Stomach (tissue), 9 donors: ENCODE data around the gene FRG2B. TPM values are rescaled to one million over a fixed set of nuclear protein-coding genes. Genes with fewer than 3 reads are reported as not detected.
"Not testable (repeated sequence)": the region's sequence is repeated elsewhere in the genome, so short reads cannot be mapped to it uniquely, and the experiment has no call there.

Source experiments
- DNase-seq, 2 donors: peaks; one replicate each; pipeline versions ENCODE4 v3.0.0 to v3.0.0-alpha.2; 2013 to 2019
- H3K27ac ChIP-seq, 5 donors: fragments of 200-600 bp in 4 of 5; sonication (generic) in 4 of 5; one replicate each; pipeline ENCODE4 v1.5.1; 2013 to 2019; ENCODE audit warnings: mild to moderate bottlenecking in 1 of 5, moderate library complexity in 1 of 5
- H3K27me3 ChIP-seq, 3 donors: fragments of 200-600 bp; sonication (generic); one replicate each; pipeline ENCODE4 v1.5.1; 2017 to 2019; ENCODE audit warnings: mixed run types in 1 of 3
- H3K36me3 ChIP-seq, 4 donors: fragments of 200-600 bp; sonication (generic); 1 replicate in 3 of 4; 2 replicates in 1 of 4; pipeline ENCODE4 v1.5.1; 2016 to 2019
- H3K4me1 ChIP-seq, 4 donors: fragments of 200-600 bp; sonication (generic); one replicate each; pipeline ENCODE4 v1.5.1; 2016 to 2019
- H3K4me3 ChIP-seq, 4 donors: fragments of 200-600 bp; sonication (generic) in 3 of 4; one replicate each; pipeline ENCODE4 v1.5.1; 2016 to 2019; ENCODE audit warnings: mild to moderate bottlenecking in 1 of 4
- H3K9me3 ChIP-seq, 4 donors: fragments of 200-600 bp; sonication (generic); one replicate each; pipeline ENCODE4 v1.5.1; 2016 to 2019
- EP300 ChIP-seq: sonication (generic); formaldehyde crosslinking; IDR thresholded peaks from one replicate; pipeline ENCODE4 v1.6.1; 2017; ENCODE audit warnings: antibody characterized with exemption
- POLR2A ChIP-seq, 4 donors: fragments of 450-650 bp; IDR thresholded peaks; one replicate each; pipeline ENCODE4 v1.6.1; 2016; ENCODE audit warnings: antibody characterized with exemption in 4 of 4, control low read depth in 2 of 4, mild to moderate bottlenecking in 1 of 4, moderate library complexity in 1 of 4
- POLR2AphosphoS5 ChIP-seq, 3 donors: sonication (generic); formaldehyde crosslinking; IDR thresholded peaks; one replicate each; pipeline ENCODE4 v1.6.1; 2016; ENCODE audit warnings: antibody characterized with exemption in 3 of 3
- WGBS, 5 donors: extraction: QIAGEN DNeasy Blood & Tissue Kit in 3 of 5; methylation state at CpG; one replicate each; pipeline versions ENCODE4 v1.1.5 to v1.1.7; 2013 to 2018; 5-methylcytosine and 5-hydroxymethylcytosine counted together
- intact Hi-C: fragments of 100-400 bp; cut with DNase I; formaldehyde crosslinking; loops from one replicate; pipeline ENCODE4 v1.15.1; 2023; ENCODE audit warnings: low total_unique reads
- polyA plus RNA-seq, 3 donors: library from polyadenylated mRNA; stranded (reverse); fragments of 200-250 nt; gene quantifications; one replicate each; pipeline ENCODE4 v1.2.3, GENCODE V29; 2013
- total RNA-seq, 5 donors: library from RNA; depleted of rRNA; stranded (reverse); fragments of >200 nt; gene quantifications; one replicate each; pipeline versions ENCODE4 v1.1.0 to v1.2.3, GENCODE V29; 2014 to 2016
- TF ChIP-seq, protein P1 (sequence below), 7 experiments: fragments of 450-650 bp in 4 of 7; fragments of 200-600 bp in 3 of 7; sonication (generic) in 3 of 7; IDR thresholded peaks; one replicate each; pipeline ENCODE4 v1.5.1; 2016 to 2019; ENCODE audit warnings: antibody characterized with exemption in 7 of 7, control low read depth in 2 of 7, mild to moderate bottlenecking in 1 of 7
- donor health status: healthy with polysubstance abuse.
- donor health status: Bipolar disorder and iron deficiency.
- donor health status: healthy.

FRG2B gene
- total and polyA plus RNA-seq, 8 donors = not detected

DNA sequence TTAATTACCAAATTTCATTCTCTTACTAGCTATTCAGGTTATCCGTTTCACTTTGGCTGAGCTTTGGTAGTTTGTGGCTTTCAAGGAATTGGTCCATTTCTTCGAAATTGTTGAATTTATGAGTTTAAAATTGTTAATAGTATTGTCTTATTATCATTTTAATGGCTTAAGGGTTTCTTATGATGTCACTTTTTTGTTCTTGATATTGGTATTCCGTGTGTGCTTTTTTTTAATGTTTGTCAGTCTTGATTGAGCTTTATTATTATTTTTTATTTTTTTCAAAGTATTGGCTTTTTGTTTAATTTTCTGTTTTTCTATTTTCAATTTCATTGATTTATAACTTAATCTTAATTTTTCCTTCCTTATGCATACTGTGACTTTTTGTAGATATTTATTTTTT, 25.9 kb downstream of the FRG2B start:
- intact Hi-C loops = no loop called here
- DNase-seq = no peak

DNA sequence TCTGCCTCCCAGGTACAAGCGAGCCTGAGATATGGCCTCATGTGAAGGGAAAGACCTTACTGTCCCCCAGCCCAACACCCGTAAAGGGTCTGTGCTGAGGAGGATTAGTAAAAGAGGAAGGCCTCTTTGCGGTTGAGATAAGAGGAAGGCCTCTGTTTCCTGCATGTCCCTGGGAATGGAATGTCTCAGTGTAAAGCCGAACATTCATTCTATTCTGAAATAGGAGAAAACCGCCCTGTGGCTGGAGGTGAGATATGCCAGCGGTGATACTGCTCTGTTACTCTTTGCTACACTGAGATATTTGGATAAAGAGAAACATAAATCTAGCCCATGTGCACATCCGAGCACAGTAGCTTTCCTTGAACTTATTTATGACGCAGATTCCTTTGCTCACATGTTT, 26.7 kb downstream of the FRG2B start:
- H3K36me3 ChIP-seq, H3K4me3 ChIP-seq, intact Hi-C loops, H3K27ac ChIP-seq, H3K9me3 ChIP-seq, DNase-seq, H3K4me1 ChIP-seq: not testable (repeated sequence)
- H3K27me3 ChIP-seq = peaks cover 0 to 65% (median 0%) of the 10 kb centered on the region in 3 donors
- WGBS, 5 donors = 63 to 78% (median 71%) methylated on average over 8 of the region's 8 CpGs

More for the DNA sequence above, 25.9 kb downstream of the FRG2B start:
- Histone ChIP-seq H3K27me3 (peaks cover 0 to 72% (median 0%) of the 10 kb centered on the region in 3 donors), H3K4me1 (no peaks in the 10 kb centered on the region), H3K9me3 (no peaks in the 10 kb centered on the region), H3K27ac (no peak overlapping the region), H3K4me3 (no peak overlapping the region), H3K36me3 (no peaks in the 10 kb centered on the region)
- 43 to 59% (median 54%) methylated on average over 3 of the region's 3 CpGs for WGBS, 5 donors
- TF ChIP-seq POLR2AphosphoS5 (IDR thresholded peaks at IDR 0.05) (no peak), POLR2A (IDR thresholded peaks at IDR 0.05) (no peak), EP300 (no peak)
- TF ChIP-seq, protein P1, sequence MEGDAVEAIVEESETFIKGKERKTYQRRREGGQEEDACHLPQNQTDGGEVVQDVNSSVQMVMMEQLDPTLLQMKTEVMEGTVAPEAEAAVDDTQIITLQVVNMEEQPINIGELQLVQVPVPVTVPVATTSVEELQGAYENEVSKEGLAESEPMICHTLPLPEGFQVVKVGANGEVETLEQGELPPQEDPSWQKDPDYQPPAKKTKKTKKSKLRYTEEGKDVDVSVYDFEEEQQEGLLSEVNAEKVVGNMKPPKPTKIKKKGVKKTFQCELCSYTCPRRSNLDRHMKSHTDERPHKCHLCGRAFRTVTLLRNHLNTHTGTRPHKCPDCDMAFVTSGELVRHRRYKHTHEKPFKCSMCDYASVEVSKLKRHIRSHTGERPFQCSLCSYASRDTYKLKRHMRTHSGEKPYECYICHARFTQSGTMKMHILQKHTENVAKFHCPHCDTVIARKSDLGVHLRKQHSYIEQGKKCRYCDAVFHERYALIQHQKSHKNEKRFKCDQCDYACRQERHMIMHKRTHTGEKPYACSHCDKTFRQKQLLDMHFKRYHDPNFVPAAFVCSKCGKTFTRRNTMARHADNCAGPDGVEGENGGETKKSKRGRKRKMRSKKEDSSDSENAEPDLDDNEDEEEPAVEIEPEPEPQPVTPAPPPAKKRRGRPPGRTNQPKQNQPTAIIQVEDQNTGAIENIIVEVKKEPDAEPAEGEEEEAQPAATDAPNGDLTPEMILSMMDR (IDR thresholded peaks at IDR 0.05) = no peak

DNA sequence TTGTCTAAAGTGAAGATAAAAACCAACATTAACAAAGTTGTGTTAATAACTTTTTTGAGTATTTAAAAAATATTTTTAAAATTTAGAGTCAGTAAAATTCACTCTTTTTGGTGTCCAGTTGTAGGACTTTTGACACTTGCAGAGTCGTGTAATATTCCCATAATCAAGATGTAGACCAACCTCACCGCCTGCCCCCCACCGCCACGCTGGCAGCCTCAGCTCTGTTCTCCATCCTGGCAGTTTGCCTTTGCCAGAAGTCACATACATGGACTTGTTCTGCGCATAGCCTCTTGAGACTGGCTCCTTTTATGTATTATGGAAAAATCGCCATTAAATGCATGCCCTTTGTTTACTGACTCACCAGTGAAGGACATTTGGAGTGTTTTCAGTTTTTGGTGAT, 33.9 kb downstream of the FRG2B start:
- TF ChIP-seq, protein P1 (IDR thresholded peaks at IDR 0.05) = no peak
- TF ChIP-seq POLR2A (IDR thresholded peaks at IDR 0.05) = no peak
- TF ChIP-seq POLR2AphosphoS5 (IDR thresholded peaks at IDR 0.05) = no peak
- TF ChIP-seq EP300 = no peak
- H3K27me3 ChIP-seq = peaks cover 0 to 64% (median 6%) of the 10 kb centered on the region in 3 donors
- 70 to 86% (median 76%) methylated on average over 6 of the region's 6 CpGs for WGBS, 5 donors

DNA sequence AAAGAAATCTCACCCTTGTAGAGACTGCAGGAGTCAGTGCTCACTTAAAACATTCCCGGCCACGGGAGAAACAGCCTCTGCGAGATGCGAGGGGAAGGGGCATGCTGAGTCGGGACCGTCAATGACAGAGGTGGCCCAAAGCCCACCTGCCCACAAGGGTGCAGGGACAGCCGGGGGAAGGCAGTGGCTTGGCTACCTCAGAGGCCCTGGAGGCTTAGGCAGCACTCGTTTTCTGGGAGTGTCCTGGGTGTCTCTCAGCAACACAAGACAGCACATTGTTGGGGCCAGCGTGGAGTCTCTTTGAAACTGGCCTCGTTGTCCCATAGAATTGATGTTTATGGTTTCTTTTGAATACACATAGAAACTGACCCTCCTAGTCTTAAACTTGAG, 35.6 kb downstream of the FRG2B start:
- intact Hi-C loops = no loop called here
- H3K4me3 ChIP-seq = no peak overlapping the region
- TF ChIP-seq POLR2AphosphoS5 (IDR thresholded peaks at IDR 0.05) = no peak
- TF ChIP-seq, protein P1 (IDR thresholded peaks at IDR 0.05) = no peak
- no peak for TF ChIP-seq POLR2A (IDR thresholded peaks at IDR 0.05)
- no peak for TF ChIP-seq EP300
- WGBS, 5 donors = 68 to 82% (median 74%) methylated on average over 10 of the region's 10 CpGs
- DNase-seq = no peak
- H3K4me1 ChIP-seq = no peaks in the 10 kb centered on the region
- H3K27ac ChIP-seq = no peak overlapping the region
- no peaks in the 10 kb centered on the region for H3K9me3 ChIP-seq
- H3K36me3 ChIP-seq = no peaks in the 10 kb centered on the region
- peaks cover 0 to 58% (median 6%) of the 10 kb centered on the region in 3 donors for H3K27me3 ChIP-seq

More for the DNA sequence above, 33.9 kb downstream of the FRG2B start:
- Histone ChIP-seq H3K36me3 (no peaks in the 10 kb centered on the region), H3K27ac (no peak overlapping the region), H3K4me1 (no peaks in the 10 kb centered on the region), H3K9me3 (no peaks in the 10 kb centered on the region), H3K4me3 (no peak overlapping the region)
- intact Hi-C loops = no loop called here
- no peak for DNase-seq

DNA sequence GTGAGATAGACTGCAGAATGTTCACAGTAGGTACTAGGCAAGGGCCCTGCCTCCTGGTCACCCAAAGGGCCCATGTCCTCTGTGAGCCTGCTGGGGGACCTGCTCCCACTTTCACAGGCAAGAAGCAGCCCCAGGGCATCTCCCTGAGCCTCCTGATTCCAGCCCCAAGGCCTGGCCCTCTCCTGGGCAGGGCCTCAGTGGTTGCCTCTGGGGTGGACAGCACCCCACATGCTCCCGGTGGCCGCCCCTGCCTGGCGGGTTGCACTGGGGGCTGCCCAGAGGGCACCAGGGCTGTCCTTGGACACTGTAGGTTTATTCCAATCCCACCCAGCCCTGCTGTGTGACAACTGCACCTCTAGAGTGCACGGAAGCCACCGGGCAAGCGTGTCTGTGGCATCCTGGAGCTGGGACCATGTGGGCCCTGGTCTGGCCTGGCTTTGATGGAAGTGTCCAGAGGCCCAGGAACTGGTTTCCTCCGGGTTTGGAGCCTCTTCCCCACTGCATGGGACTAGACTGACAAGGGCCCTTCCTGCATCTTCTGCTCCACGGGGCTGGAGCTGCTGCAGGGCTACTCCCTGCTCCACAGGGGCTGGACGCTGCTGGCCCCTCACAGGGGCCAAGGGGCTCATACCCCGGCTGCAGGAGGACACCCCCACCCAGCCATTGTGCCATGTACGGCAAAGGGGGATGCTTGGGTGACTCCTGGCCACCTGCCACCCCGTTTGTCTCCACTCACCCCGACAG, 36.2 kb downstream of the FRG2B start:
- no peak for TF ChIP-seq POLR2A (IDR thresholded peaks at IDR 0.05)
- TF ChIP-seq POLR2AphosphoS5 (IDR thresholded peaks at IDR 0.05) = no peak
- TF ChIP-seq EP300 = no peak
- DNase-seq = no peak
- Histone ChIP-seq H3K36me3 (no peaks in the 10 kb centered on the region), H3K9me3 (peaks cover 0 to under 1% (median under 1%) of the 10 kb centered on the region in 4 donors), H3K27me3 (peaks cover 0 to 58% (median 6%) of the 10 kb centered on the region in 3 donors), H3K27ac (no peak overlapping the region), H3K4me3 (no peak overlapping the region), H3K4me1 (no peaks in the 10 kb centered on the region)
- 66 to 83% (median 75%) methylated on average over 7 to 13 of the region's 13 CpGs for WGBS, 5 donors
- intact Hi-C loops = no loop called here

DNA sequence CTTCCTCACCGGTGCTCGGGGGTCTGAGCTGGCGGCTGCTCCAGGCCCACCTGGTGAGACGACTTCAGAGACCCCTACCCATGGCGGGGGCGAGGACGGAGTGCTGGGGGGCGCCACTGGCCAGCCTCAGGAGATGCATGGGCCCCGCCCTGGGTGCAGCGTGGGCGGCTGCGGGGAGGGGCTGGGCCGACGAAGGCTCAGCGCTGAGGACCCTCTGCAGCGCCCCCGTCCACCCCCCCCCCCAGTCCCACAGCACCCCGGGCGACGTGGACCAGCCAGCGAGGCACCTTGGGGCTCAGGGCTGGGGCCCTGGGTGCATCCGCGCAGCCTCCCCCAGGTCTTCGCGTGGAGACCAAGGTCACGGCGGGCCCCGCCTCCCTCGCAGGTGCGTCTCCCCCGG, 49.6 kb downstream of the FRG2B start:
- DNase-seq, H3K27ac ChIP-seq, H3K4me3 ChIP-seq, H3K36me3 ChIP-seq, H3K4me1 ChIP-seq, intact Hi-C loops: not testable (repeated sequence)
- Histone ChIP-seq H3K9me3 (peaks cover 6 to 25% (median 22%) of the 10 kb centered on the region in 4 donors), H3K27me3 (peaks cover 0 to 11% (median 0%) of the 10 kb centered on the region in 3 donors)
- WGBS, 5 donors = 79 to 94% (median 83%) methylated on average over 5 to 16 of the region's 31 CpGs; no CpG with 5 or more reads in 2 of the 5 donors
